HEK293 (cell line): ENCODE results near the gene CLDN1.

ENCODE experiments used
- CTCF ChIA-PET: fragments of 350-600 bp; formaldehyde crosslinking; extraction: SDS; loops from one replicate; lab custom pipeline; 2021; ENCODE audit warnings: antibody characterized with exemption; lab: Yijun Ruan, JAX
- POLR2A ChIA-PET: fragments of 300-600 bp; formaldehyde crosslinking; extraction: SDS; loops from one replicate; lab custom pipeline; 2020; ENCODE audit warnings: antibody characterized with exemption, inconsistent platforms; lab: Yijun Ruan, JAX
- H3K27ac ChIP-seq: fragments of 200-500 bp; sonication (Bioruptor generic); 2 replicates; pipeline ENCODE4 v1.5.1; 2014; ENCODE audit warnings: low read depth, low read length, control low read depth, inconsistent platforms; ENCODE audit errors: extremely low read depth
- H3K36me3 ChIP-seq, 2 experiments: fragments of 200-500 bp in 1 of 2; sonication (Bioruptor generic) in 1 of 2; 1 replicate in 1 of 2; 2 replicates in 1 of 2; pipeline ENCODE4 v1.5.1; 2014 to 2017; ENCODE audit warnings: inconsistent platforms in 2 of 2, low read length in 2 of 2; ENCODE audit not compliant: control insufficient read depth in 2 of 2, insufficient read depth in 1 of 2
- H3K4me1 ChIP-seq: fragments of 200-500 bp; sonication (Bioruptor generic); 2 replicates; pipeline ENCODE4 v1.5.1; 2014; ENCODE audit warnings: mild to moderate bottlenecking, low read length, inconsistent platforms; ENCODE audit not compliant: control insufficient read depth, insufficient read depth
- H3K4me3 ChIP-seq: 2 replicates; pipeline ENCODE4 v1.5.1; 2011; ENCODE audit warnings: low read depth, mild to moderate bottlenecking, control low read depth, low read length, moderate library complexity
- H3K9me3 ChIP-seq: fragments of 200-500 bp; sonication (Bioruptor generic); 2 replicates; pipeline ENCODE4 v1.5.1; 2014; ENCODE audit warnings: low read depth, low read length, inconsistent platforms; ENCODE audit not compliant: control insufficient read depth, insufficient read depth
- ATF2 ChIP-seq: fragments of 450-650 bp; formaldehyde crosslinking; IDR thresholded peaks from 2 replicates; pipeline ENCODE4 v1.5.1; 2016; ENCODE audit warnings: missing biosample characterization, missing genetic modification characterization, low read depth
- CTCF ChIP-seq: fragments of 450-650 bp; formaldehyde crosslinking; IDR thresholded peaks from 2 replicates; pipeline ENCODE4 v1.5.1; 2016; ENCODE audit warnings: missing biosample characterization, missing genetic modification characterization
- GFI1B ChIP-seq: fragments of 450-650 bp; formaldehyde crosslinking; IDR thresholded peaks from 2 replicates; pipeline ENCODE4 v1.5.1; 2016; ENCODE audit warnings: missing biosample characterization, missing genetic modification characterization
- KLF10 ChIP-seq: fragments of 450-650 bp; IDR thresholded peaks from 2 replicates; pipeline ENCODE4 v1.5.1; 2018; ENCODE audit warnings: missing biosample characterization, mild to moderate bottlenecking, missing genetic modification characterization
- PRDM10 ChIP-seq: fragments of 450-650 bp; formaldehyde crosslinking; IDR thresholded peaks from 2 replicates; pipeline ENCODE4 v1.5.1; 2016; ENCODE audit warnings: missing biosample characterization, missing genetic modification characterization
- SETDB1 ChIP-seq: IDR thresholded peaks from one replicate; pipeline ENCODE4 v1.6.1; 2017; ENCODE audit warnings: mild to moderate bottlenecking, low read length, moderate library complexity, mixed read lengths; ENCODE audit not compliant: insufficient read length
- YY2 ChIP-seq: fragments of 450-650 bp; formaldehyde crosslinking; IDR thresholded peaks from 2 replicates; pipeline ENCODE4 v1.5.1; 2016; ENCODE audit warnings: missing biosample characterization, missing genetic modification characterization
- ZBTB20 ChIP-seq: fragments of 450-650 bp; formaldehyde crosslinking; IDR thresholded peaks from 2 replicates; pipeline ENCODE4 v1.5.1; 2016; ENCODE audit warnings: missing biosample characterization, missing genetic modification characterization
- ZBTB26 ChIP-seq: fragments of 450-650 bp; formaldehyde crosslinking; optimal IDR thresholded peaks from 2 replicates; pipeline ENCODE3; 2016; ENCODE audit warnings: missing biosample characterization, mild to moderate bottlenecking, missing genetic modification characterization
- ZBTB49 ChIP-seq: fragments of 450-650 bp; formaldehyde crosslinking; IDR thresholded peaks from 2 replicates; pipeline ENCODE4 v1.5.1; 2016; ENCODE audit warnings: missing biosample characterization, missing genetic modification characterization, low read depth
- ZBTB8A ChIP-seq: fragments of 450-650 bp; formaldehyde crosslinking; IDR thresholded peaks from 2 replicates; pipeline ENCODE4 v1.5.1; 2016; ENCODE audit warnings: missing biosample characterization, missing genetic modification characterization
- ZFP3 ChIP-seq: fragments of 450-650 bp; formaldehyde crosslinking; IDR thresholded peaks from 2 replicates; pipeline ENCODE4 v1.5.1; 2016; ENCODE audit warnings: low read depth, missing biosample characterization, missing genetic modification characterization
- ZFP69B ChIP-seq: fragments of 450-650 bp; formaldehyde crosslinking; IDR thresholded peaks from 2 replicates; pipeline ENCODE4 v1.5.1; 2016; ENCODE audit warnings: missing biosample characterization, missing genetic modification characterization
- ZNF394 ChIP-seq: fragments of 450-650 bp; formaldehyde crosslinking; IDR thresholded peaks from 2 replicates; pipeline ENCODE4 v1.5.1; 2016; ENCODE audit warnings: missing biosample characterization, missing genetic modification characterization, mild to moderate bottlenecking, moderate library complexity, borderline replicate concordance
- ZNF776 ChIP-seq: fragments of 450-650 bp; formaldehyde crosslinking; IDR thresholded peaks from 2 replicates; pipeline ENCODE4 v1.5.0; 2017; ENCODE audit warnings: missing biosample characterization, missing genetic modification characterization, borderline replicate concordance
- ZNF837 ChIP-seq: fragments of 450-650 bp; formaldehyde crosslinking; IDR thresholded peaks from 2 replicates; pipeline ENCODE4 v1.5.1; 2016; ENCODE audit warnings: missing biosample characterization, missing genetic modification characterization

The CLDN1 gene

GRCh38 chr3:190340071-190340470, 17.8 kb upstream of the CLDN1 start:
- TF ChIP-seq ATF2 (no peak), ZNF837 (tag by site-specific recombination) (no peak), ZNF776 (tag by site-specific recombination) (no peak), ZBTB26 (tag by site-specific recombination) (no peak), YY2 (no peak), ZBTB8A (tag by site-specific recombination) (no peak), SETDB1 (no peak), ZFP69B (tag by site-specific recombination) (no peak)
- Histone ChIP-seq H3K4me3 (no peak overlapping the region), H3K27ac (no peak overlapping the region), H3K4me1 (peaks cover 2% of the 10 kb centered on the region; the same call in 1 of the 2 replicates), H3K36me3 (no peaks in the 10 kb centered on the region), H3K9me3 (no peaks in the 10 kb centered on the region)
- ChIA-PET CTCF (interaction anchor here (1.7 kb wide), 1 partner anchor 11 kb away, joined by 5 read pairs; no protein-coding TSS in a partner anchor), POLR2A (no interaction called here)

GRCh38 chr3:190339130-190339529, 16.9 kb upstream of the CLDN1 start:
- CTCF ChIA-PET, result interaction anchor here (0.6 to 1.7 kb wide), 4 partner anchors 10 to 49 kb away, joined by 3 to 5 read pairs (median 4); partner anchors contain the start of genes CLDN1 and CLDN16
- Histone ChIP-seq H3K9me3 (no peaks in the 10 kb centered on the region), H3K36me3 (no peaks in the 10 kb centered on the region)
- TF ChIP-seq PRDM10 (no peak), ATF2 (no peak), CTCF (no peak), ZBTB20 (tag by site-specific recombination) (no peak), ZBTB49 (tag by site-specific recombination) (no peak), ZNF394 (no peak), GFI1B (tag by site-specific recombination) (no peak), ZFP3 (tag by site-specific recombination) (no peak), KLF10 (tag by site-specific recombination) (no peak)
- TF ChIP-seq, all 188 proteins: peak for 0
- POLR2A ChIA-PET, result no interaction called here
- no peak overlapping the region for H3K4me3 ChIP-seq
- no peak overlapping the region for H3K27ac ChIP-seq
- H3K4me1 ChIP-seq, result no peaks in the 10 kb centered on the region
